Measurements from ENCODE around the gene FOXO6. TPM values are rescaled to one million over a fixed set of nuclear protein-coding genes. Genes with fewer than 3 reads are reported as not detected.
"Not testable (repeated sequence)": the region's sequence is repeated elsewhere in the genome, so short reads cannot be mapped to it uniquely, and the experiment has no call there.

Gene FOXO6
- total RNA-seq, 1 donor from 2014 or later, result not detected

- DNase-seq (ENCODE audit: low read depth in 2 of 2), result no peak
Measured at GRCh38 chr1:41328780-41329640, 32.2 kb upstream of the FOXO6 start.

GRCh38 chr1:41329662-41330587, 31.3 kb upstream of the FOXO6 start:
- DNase-seq (ENCODE audit: low read depth in 2 of 2), result no peak

- DNase-seq (ENCODE audit: low read depth in 2 of 2), result peak in 1 of 2 donors; percentile 22
Measured at GRCh38 chr1:41330588-41331545, 30.4 kb upstream of the FOXO6 start.

- DNase-seq (ENCODE audit: low read depth in 2 of 2), result no peak
Measured at GRCh38 chr1:41331546-41331917, 29.7 kb upstream of the FOXO6 start.

GRCh38 chr1:41332161-41332560, 29.1 kb upstream of the FOXO6 start:
- DNase-seq (ENCODE audit: low read depth in 2 of 2), result not testable (repeated sequence)

GRCh38 chr1:41333146-41333784, 28.0 kb upstream of the FOXO6 start:
- peak in 1 of 2 donors; percentile 10 for DNase-seq (ENCODE audit: low read depth in 2 of 2)

GRCh38 chr1:41338820-41339219, 22.4 kb upstream of the FOXO6 start:
- DNase-seq (ENCODE audit: low read depth in 2 of 2), result no peak

GRCh38 chr1:41340655-41341364, 20.4 kb upstream of the FOXO6 start:
- no peak for DNase-seq (ENCODE audit: low read depth in 2 of 2)

GRCh38 chr1:41341365-41341683, 19.9 kb upstream of the FOXO6 start:
- DNase-seq (ENCODE audit: low read depth in 2 of 2), result no peak

GRCh38 chr1:41341772-41342562, 19.3 kb upstream of the FOXO6 start:
- peak; percentile 48 to 74 for DNase-seq (ENCODE audit: low read depth in 2 of 2)

- DNase-seq (ENCODE audit: low read depth in 2 of 2), result no peak
Measured at GRCh38 chr1:41342774-41343355, 18.4 kb upstream of the FOXO6 start.

- no peak for DNase-seq (ENCODE audit: low read depth in 2 of 2)
Measured at GRCh38 chr1:41343790-41344699, 17.2 kb upstream of the FOXO6 start.

- DNase-seq (ENCODE audit: low read depth in 2 of 2), result no peak
Measured at GRCh38 chr1:41344708-41345159, 16.5 kb upstream of the FOXO6 start.

GRCh38 chr1:41345434-41346075, 15.7 kb upstream of the FOXO6 start:
- DNase-seq (ENCODE audit: low read depth in 2 of 2), result no peak

GRCh38 chr1:41347276-41347675, 14.0 kb upstream of the FOXO6 start:
- no peak for DNase-seq (ENCODE audit: low read depth in 2 of 2)

- no peak for DNase-seq (ENCODE audit: low read depth in 2 of 2)
Measured at GRCh38 chr1:41348394-41348793, 12.8 kb upstream of the FOXO6 start.

GRCh38 chr1:41349361-41350054, 11.7 kb upstream of the FOXO6 start:
- DNase-seq (ENCODE audit: low read depth in 2 of 2), result no peak

Data from lung microvascular endothelial cell (primary cell).